GM18951 (cell line): ENCODE data around the gene TBL1X.

Source experiments
- POLR2A ChIP-seq: IDR thresholded peaks from 4 replicates; pipeline ENCODE4 v1.6.1; 2011; ENCODE audit warnings: mild to moderate bottlenecking; ENCODE audit not compliant: insufficient read length, insufficient read depth; ENCODE audit errors: extremely low read depth
- in situ Hi-C: fragments of 300-500 bp; cut with MboI; formaldehyde crosslinking; loops from one replicate; pipeline ENCODE4 v1.12.0; 2022; ENCODE audit warnings: low sequenced_read_pairs, mixed read lengths, inconsistent platforms; ENCODE audit not compliant: unreplicated experiment

TBL1X gene

DNA sequence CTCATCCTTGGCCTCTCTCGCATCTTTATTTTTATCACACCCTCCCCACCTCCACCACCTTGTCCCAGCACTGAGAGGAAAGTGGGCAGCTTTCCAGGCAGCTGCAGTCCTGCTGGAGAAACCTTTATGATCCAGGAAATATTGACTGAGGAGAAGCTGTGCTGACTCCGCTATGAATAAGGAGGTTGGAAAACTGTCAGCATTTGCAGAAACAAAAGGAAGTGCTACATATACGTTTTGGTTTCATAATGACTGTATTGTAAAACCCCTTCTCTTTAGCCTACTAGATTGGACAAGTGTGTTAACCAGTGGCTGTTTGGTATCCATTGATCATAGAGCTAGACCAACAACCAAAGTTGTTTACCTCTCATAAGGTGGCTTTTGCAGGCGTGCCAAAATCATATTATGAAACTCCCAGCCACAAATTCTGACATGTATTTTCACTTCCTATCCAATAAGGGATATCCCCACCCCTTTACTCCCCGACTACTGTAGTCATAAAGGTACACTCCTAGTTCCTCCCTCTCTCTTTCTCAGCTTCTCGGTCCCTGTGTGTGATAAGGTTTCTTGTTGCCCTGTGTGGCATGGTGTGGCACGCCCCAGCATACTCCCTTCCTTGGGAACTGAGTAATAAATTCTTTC, 212.4 kb downstream of the TBL1X start:
- in situ Hi-C loops: no loop called here
- TF ChIP-seq POLR2A: no peak

DNA sequence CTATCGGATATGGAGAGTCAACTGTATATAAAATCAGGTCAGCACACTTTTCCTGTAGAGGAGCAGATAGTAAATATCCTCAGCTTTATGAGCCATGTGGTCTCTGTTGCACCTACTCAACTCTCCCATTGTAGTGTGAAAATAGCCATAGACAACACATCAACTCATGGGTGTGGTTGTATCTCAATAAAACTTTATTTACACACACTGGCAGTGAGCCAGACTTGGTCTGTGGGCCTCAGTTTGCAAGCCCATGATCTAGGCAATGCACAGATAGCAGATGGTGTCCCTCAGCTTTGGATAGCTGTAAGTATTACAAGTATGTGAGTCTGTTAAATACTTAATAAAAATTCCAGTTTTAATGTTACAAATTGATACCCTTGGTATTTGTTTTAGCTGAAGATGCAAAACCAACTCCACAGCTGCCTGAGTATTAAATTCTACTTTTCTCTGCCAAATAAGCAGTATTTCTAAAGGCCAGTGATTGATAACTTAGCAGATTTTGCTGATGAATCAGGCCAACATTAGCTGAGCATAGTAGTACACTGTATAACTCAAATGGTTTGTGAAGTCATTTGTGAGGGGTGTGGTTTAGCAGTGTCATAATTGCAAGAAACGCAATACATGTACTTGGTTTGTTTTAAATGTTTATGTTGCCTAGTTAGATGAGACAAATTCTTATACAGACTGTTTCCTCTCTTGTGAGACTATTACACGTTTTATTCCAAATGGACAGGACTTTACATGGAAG, 213.5 kb downstream of the TBL1X start:
- no peak for TF ChIP-seq POLR2A
- in situ Hi-C loops: no loop called here

DNA sequence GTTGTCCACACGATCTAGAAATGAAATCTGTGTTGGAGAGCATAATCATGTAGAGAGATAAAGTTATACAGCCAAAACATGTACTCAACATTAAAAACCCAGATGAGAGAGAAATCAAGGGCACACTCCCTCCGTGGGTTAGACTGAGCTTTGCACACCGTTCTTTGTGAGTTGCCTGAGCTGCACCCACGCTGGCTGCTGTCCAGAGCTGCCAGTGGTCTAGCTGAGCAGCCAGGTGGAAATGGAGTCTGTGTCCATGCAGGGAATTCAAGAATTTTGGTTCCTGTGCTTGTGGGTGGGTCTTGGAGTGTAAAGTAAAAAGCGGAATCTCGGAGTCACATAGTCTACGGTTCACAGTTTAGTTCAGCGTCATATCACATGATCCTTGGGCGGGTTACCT, 216.2 kb downstream of the TBL1X start:
- no peak for TF ChIP-seq POLR2A
- in situ Hi-C loops: no loop called here

DNA sequence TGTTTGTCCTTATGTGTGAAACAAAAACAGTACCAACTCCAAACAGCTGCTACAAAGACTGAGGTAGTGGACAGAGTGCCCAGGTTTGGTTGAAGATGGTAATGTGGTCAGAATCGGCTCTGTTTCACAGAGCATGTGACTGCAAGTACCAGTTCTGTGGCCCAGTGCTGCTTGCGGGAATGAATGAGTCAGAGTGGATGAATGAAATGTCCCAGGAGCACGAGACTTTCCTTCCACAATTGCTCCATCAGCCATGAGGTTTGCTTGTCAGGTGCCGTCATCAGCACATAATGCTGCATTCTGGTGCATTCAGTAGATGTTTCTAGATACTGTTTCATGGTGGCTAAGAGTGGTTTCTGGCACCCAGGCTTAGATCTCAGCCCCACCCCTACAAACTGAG, 216.6 kb downstream of the TBL1X start:
- in situ Hi-C loops: no loop called here
- no peak for TF ChIP-seq POLR2A

- in situ Hi-C loops: no loop called here
Observed at GRCh38 chrX:9682456-9682855, 217.6 kb downstream of the TBL1X start.

GRCh38 chrX:9682861-9683260, 218.0 kb downstream of the TBL1X start:
- TF ChIP-seq POLR2A: no peak
- in situ Hi-C loops: no loop called here

More at GRCh38 chrX:9682456-9682855, 217.6 kb downstream of the TBL1X start:
- no peak for TF ChIP-seq POLR2A

DNA sequence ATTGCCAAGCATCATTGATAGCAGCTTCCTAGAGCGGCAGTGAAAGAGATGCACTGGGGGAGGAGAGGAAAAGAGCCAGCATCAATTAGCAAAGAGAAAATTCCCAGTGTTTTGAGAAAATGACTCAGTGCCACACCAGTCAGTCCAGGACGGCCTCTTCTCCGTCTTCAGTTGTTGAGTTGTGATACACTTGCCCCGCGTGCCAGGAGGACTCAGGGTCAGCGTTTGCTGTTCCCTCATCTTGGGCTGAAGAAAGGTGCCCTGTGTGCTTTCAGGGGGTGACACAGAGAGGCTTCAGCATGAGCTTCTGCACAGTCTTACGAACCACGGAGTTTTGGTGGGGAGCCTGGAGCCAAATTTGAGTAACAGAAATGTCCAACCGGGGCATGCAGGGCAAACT, 218.5 kb downstream of the TBL1X start:
- in situ Hi-C loops: no loop called here
- no peak for TF ChIP-seq POLR2A

GRCh38 chrX:9687899-9688298, 223.0 kb downstream of the TBL1X start:
- in situ Hi-C loops: no loop called here
- no peak for TF ChIP-seq POLR2A

DNA sequence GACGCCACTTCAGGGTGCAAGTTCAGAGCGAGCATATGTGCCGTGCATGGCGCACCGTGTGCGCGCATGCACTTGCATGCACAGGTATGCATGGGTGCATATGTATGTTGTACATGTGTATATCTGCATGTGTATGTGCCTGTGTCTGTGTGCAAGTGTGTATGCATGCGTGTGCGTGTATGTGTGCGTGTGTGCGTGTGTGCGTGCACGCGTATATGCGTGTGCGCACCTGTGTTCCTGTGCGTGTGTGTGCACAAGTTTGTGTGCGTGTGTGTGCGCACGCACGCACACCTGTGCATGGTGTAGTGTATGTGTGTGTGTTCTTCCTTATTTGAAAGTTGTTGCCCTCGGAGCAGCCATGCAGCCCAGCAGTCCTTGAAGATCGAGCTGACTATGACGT, 224.0 kb downstream of the TBL1X start:
- no peak for TF ChIP-seq POLR2A
- in situ Hi-C loops: no loop called here

- no peak for TF ChIP-seq POLR2A
- in situ Hi-C loops: no loop called here
Observed at GRCh38 chrX:9690046-9690445, 225.2 kb downstream of the TBL1X start.

DNA sequence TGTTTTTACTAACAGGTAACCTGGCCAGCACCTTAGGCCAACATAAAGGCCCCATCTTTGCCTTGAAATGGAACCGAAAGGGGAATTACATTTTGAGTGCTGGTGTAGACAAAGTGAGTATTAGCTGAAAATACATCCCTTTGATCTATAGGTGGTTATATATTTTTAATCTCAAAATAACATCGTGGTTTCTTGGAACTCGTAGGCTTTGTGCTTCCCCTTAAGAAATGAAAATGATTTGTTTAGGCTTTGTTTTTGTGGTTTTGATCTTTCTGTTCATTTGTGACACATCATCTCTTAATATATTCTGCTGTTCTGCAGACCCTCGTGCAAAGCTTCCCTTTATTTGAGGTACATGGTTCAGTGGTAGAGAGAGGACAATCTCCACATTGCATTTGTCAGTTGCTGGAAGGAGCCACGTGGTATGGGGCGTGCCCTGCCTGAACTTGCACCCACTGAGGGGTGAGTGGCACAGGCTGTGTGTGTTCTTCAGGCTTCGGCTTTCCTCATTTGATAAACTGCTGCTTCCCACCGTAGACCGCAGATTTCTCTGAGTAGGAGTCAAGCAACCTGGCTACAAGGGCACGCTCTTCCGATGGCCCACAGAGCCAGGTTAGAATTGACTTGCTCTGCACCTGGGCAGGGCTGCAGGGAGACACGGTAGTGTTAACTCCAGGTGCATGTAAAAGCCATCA, 228.6 kb downstream of the TBL1X start:
- in situ Hi-C loops: no loop called here

DNA sequence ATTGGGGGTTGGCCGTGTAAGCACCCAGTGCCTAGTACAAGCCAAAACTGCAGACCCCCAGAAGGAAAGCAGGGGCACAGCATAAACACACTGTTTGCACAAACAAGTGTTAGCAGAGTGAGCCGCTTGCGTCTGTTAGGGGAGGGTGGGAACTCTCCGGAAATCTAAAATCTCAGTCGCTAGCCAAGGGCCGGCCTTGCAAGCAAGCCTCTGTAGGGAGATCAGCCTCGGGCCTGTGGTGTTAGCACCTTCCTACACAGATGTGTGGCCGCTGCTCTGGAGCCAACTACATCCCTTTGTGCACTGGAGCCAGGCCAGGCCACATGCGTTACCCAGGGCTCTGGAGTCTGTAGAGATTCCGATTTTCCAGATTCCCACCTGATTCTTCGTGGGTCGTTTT, 233.7 kb downstream of the TBL1X start:
- no peak for TF ChIP-seq POLR2A
- in situ Hi-C loops: no loop called here

More for the DNA sequence above, 228.6 kb downstream of the TBL1X start:
- TF ChIP-seq POLR2A: no peak

GRCh38 chrX:9700555-9700954, 235.7 kb downstream of the TBL1X start:
- in situ Hi-C loops: no loop called here
- no peak for TF ChIP-seq POLR2A

DNA sequence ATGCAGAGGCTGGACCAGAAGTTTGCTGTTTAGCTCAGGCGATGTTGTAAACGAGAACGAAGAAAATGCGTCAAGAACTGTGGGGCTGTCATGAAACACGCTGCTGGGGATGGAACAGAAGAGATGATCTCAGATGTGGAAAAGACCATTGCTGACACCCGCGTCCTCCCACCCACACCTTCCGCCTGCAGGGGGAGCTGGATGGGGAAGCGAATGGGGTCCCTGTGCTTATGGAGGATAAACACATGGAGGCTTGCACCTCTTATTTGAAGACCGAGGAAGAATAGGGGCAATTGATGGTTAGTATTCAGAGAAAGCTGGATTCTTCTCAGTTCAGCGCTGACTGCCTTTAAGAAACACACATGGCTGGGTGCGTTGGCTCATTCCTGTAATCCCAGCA, 236.9 kb downstream of the TBL1X start:
- TF ChIP-seq POLR2A: no peak
- in situ Hi-C loops: no loop called here
